ENCODE data around the gene C5orf63. TPM values are rescaled to one million over a fixed set of nuclear protein-coding genes. Genes with fewer than 3 reads are reported as not detected.

Gene C5orf63
- total and polyA plus RNA-seq, 2 experiments from 2014 or later: 6.8 to 10.5 TPM

DNA sequence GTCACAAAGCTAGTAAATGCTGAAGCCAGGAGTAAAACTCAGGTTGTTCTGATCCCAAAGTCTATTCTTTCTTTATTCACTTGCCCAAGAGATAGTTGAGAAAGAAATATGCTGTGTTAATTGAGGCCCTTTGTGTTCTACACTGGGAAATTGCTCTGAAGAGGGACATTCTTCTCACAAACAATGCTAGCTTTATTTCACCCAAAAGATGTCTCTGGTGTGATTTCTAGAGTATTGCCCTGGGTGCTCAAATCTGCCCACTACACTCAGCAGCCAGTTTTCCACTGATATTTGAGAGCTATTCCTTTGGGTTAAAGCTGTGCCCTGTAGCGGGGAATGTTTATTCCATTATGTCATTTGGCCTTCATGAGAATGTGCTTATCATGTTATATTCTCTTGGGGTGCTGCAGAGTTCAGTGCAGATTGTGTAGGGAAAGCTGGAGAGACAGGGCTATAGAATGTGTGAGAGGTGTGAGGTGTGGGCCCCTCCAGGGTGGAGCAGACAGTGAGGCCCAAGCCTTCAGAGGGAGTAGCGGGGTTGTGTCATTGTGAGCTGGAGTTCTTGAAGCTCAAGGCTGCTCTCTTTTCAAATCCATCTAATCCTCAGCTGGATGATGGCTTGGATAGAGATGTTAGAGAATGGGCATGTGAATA is 21.0 kb upstream of the C5orf63 start:
- no peak overlapping the region for H3K4me3 Mint-ChIP-seq
- Histone ChIP-seq H3K4me2 (no peak overlapping the region), H3K9me2 (ENCODE audit: insufficient read depth) (0 out of 2 replicates have a peak, but pooled peaks cover 4% of the 10 kb centered on the region), H3K4me1 (ENCODE audit: insufficient read depth) (peaks cover 47% of the 10 kb centered on the region), H3F3A (replicated peaks; ENCODE audit: low read depth) (0 out of 2 replicates have a peak, but pooled peaks cover 3% of the 10 kb centered on the region), H3K27me3 (ENCODE audit: insufficient read depth) (no peaks in the 10 kb centered on the region), H3K79me2 (replicated peaks; ENCODE audit: insufficient read depth) (no peaks in the 10 kb centered on the region), H3K4me3 (no peak overlapping the region), H3K27ac (ENCODE audit: low read depth) (no peak overlapping the region), H3K36me3 (ENCODE audit: insufficient read depth) (no peaks in the 10 kb centered on the region), H4K20me1 (replicated peaks; ENCODE audit: insufficient read depth) (no peaks in the 10 kb centered on the region), H2AFZ (no peak overlapping the region; the same call in 1 of the 2 replicates)
- TF ChIP-seq POLR2AphosphoS5 (IDR thresholded peaks at IDR 0.05; ENCODE audit: low read depth) (no peak), STAT1 (IDR thresholded peaks at IDR 0.05; ENCODE audit: unreplicated experiment) (no peak), CREB1 (CRISPR knock-in tag; IDR thresholded peaks at IDR 0.05; ENCODE audit: low read depth) (no peak), EZH2 (IDR thresholded peaks at IDR 0.05; ENCODE audit: low read depth, unreplicated experiment) (no peak), JUNB (IDR thresholded peaks at IDR 0.05; ENCODE audit: unreplicated experiment) (no peak), ZNF331 (CRISPR knock-in tag; IDR thresholded peaks at IDR 0.05; ENCODE audit: low read depth) (no peak), ZNF114 (CRISPR knock-in tag; IDR thresholded peaks at IDR 0.05) (no peak), NANOG (IDR thresholded peaks at IDR 0.05; ENCODE audit: borderline replicate concordance) (no peak), EZH2phosphoT487 (IDR thresholded peaks at IDR 0.05; ENCODE audit: unreplicated experiment) (no peak)
- TF ChIP-seq, protein P1, sequence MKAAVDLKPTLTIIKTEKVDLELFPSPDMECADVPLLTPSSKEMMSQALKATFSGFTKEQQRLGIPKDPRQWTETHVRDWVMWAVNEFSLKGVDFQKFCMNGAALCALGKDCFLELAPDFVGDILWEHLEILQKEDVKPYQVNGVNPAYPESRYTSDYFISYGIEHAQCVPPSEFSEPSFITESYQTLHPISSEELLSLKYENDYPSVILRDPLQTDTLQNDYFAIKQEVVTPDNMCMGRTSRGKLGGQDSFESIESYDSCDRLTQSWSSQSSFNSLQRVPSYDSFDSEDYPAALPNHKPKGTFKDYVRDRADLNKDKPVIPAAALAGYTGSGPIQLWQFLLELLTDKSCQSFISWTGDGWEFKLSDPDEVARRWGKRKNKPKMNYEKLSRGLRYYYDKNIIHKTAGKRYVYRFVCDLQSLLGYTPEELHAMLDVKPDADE (IDR thresholded peaks at IDR 0.05): no peak
- TF ChIP-seq, protein P2, sequence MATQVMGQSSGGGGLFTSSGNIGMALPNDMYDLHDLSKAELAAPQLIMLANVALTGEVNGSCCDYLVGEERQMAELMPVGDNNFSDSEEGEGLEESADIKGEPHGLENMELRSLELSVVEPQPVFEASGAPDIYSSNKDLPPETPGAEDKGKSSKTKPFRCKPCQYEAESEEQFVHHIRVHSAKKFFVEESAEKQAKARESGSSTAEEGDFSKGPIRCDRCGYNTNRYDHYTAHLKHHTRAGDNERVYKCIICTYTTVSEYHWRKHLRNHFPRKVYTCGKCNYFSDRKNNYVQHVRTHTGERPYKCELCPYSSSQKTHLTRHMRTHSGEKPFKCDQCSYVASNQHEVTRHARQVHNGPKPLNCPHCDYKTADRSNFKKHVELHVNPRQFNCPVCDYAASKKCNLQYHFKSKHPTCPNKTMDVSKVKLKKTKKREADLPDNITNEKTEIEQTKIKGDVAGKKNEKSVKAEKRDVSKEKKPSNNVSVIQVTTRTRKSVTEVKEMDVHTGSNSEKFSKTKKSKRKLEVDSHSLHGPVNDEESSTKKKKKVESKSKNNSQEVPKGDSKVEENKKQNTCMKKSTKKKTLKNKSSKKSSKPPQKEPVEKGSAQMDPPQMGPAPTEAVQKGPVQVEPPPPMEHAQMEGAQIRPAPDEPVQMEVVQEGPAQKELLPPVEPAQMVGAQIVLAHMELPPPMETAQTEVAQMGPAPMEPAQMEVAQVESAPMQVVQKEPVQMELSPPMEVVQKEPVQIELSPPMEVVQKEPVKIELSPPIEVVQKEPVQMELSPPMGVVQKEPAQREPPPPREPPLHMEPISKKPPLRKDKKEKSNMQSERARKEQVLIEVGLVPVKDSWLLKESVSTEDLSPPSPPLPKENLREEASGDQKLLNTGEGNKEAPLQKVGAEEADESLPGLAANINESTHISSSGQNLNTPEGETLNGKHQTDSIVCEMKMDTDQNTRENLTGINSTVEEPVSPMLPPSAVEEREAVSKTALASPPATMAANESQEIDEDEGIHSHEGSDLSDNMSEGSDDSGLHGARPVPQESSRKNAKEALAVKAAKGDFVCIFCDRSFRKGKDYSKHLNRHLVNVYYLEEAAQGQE (IDR thresholded peaks at IDR 0.05; ENCODE audit: unreplicated experiment): no peak
- TF ChIP-seq, protein P3, sequence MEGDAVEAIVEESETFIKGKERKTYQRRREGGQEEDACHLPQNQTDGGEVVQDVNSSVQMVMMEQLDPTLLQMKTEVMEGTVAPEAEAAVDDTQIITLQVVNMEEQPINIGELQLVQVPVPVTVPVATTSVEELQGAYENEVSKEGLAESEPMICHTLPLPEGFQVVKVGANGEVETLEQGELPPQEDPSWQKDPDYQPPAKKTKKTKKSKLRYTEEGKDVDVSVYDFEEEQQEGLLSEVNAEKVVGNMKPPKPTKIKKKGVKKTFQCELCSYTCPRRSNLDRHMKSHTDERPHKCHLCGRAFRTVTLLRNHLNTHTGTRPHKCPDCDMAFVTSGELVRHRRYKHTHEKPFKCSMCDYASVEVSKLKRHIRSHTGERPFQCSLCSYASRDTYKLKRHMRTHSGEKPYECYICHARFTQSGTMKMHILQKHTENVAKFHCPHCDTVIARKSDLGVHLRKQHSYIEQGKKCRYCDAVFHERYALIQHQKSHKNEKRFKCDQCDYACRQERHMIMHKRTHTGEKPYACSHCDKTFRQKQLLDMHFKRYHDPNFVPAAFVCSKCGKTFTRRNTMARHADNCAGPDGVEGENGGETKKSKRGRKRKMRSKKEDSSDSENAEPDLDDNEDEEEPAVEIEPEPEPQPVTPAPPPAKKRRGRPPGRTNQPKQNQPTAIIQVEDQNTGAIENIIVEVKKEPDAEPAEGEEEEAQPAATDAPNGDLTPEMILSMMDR (conservative IDR thresholded peaks at IDR 0.05; ENCODE audit: low read depth in 2 of 2): no peak
- TF ChIP-seq, protein P4, sequence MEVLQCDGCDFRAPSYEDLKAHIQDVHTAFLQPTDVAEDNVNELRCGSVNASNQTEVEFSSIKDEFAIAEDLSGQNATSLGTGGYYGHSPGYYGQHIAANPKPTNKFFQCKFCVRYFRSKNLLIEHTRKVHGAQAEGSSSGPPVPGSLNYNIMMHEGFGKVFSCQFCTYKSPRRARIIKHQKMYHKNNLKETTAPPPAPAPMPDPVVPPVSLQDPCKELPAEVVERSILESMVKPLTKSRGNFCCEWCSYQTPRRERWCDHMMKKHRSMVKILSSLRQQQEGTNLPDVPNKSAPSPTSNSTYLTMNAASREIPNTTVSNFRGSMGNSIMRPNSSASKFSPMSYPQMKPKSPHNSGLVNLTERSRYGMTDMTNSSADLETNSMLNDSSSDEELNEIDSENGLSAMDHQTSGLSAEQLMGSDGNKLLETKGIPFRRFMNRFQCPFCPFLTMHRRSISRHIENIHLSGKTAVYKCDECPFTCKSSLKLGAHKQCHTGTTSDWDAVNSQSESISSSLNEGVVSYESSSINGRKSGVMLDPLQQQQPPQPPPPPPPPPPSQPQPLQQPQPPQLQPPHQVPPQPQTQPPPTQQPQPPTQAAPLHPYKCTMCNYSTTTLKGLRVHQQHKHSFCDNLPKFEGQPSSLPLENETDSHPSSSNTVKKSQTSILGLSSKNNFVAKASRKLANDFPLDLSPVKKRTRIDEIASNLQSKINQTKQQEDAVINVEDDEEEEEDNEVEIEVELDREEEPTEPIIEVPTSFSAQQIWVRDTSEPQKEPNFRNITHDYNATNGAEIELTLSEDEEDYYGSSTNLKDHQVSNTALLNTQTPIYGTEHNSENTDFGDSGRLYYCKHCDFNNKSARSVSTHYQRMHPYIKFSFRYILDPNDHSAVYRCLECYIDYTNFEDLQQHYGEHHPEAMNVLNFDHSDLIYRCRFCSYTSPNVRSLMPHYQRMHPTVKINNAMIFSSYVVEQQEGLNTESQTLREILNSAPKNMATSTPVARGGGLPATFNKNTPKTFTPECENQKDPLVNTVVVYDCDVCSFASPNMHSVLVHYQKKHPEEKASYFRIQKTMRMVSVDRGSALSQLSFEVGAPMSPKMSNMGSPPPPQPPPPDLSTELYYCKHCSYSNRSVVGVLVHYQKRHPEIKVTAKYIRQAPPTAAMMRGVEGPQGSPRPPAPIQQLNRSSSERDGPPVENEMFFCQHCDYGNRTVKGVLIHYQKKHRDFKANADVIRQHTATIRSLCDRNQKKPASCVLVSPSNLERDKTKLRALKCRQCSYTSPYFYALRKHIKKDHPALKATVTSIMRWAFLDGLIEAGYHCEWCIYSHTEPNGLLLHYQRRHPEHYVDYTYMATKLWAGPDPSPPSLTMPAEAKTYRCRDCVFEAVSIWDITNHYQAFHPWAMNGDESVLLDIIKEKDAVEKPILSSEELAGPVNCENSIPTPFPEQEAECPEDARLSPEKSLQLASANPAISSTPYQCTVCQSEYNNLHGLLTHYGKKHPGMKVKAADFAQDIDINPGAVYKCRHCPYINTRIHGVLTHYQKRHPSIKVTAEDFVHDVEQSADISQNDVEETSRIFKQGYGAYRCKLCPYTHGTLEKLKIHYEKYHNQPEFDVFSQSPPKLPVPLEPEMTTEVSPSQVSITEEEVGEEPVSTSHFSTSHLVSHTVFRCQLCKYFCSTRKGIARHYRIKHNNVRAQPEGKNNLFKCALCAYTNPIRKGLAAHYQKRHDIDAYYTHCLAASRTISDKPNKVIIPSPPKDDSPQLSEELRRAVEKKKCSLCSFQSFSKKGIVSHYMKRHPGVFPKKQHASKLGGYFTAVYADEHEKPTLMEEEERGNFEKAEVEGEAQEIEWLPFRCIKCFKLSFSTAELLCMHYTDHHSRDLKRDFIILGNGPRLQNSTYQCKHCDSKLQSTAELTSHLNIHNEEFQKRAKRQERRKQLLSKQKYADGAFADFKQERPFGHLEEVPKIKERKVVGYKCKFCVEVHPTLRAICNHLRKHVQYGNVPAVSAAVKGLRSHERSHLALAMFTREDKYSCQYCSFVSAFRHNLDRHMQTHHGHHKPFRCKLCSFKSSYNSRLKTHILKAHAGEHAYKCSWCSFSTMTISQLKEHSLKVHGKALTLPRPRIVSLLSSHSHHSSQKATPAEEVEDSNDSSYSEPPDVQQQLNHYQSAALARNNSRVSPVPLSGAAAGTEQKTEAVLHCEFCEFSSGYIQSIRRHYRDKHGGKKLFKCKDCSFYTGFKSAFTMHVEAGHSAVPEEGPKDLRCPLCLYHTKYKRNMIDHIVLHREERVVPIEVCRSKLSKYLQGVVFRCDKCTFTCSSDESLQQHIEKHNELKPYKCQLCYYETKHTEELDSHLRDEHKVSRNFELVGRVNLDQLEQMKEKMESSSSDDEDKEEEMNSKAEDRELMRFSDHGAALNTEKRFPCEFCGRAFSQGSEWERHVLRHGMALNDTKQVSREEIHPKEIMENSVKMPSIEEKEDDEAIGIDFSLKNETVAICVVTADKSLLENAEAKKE (CRISPR knock-in tag; IDR thresholded peaks at IDR 0.05): no peak
- H3K4me1 Mint-ChIP-seq: peaks cover 47% of the 10 kb centered on the region
- H3K27me3 Mint-ChIP-seq (ENCODE audit: insufficient read depth, low read depth, poor library complexity): peaks cover 6% of the 10 kb centered on the region
- no peaks in the 10 kb centered on the region for H3K9me3 Mint-ChIP-seq
- DNase-seq (ENCODE audit: low spot score) (no peak), ATAC-seq (no peak)
- H3K27ac Mint-ChIP-seq: no peak overlapping the region
- no peaks in the 10 kb centered on the region for H3K36me3 Mint-ChIP-seq (ENCODE audit: low read depth)
